ENCODE data around the gene HDAC4.

HDAC4 gene

DNA sequence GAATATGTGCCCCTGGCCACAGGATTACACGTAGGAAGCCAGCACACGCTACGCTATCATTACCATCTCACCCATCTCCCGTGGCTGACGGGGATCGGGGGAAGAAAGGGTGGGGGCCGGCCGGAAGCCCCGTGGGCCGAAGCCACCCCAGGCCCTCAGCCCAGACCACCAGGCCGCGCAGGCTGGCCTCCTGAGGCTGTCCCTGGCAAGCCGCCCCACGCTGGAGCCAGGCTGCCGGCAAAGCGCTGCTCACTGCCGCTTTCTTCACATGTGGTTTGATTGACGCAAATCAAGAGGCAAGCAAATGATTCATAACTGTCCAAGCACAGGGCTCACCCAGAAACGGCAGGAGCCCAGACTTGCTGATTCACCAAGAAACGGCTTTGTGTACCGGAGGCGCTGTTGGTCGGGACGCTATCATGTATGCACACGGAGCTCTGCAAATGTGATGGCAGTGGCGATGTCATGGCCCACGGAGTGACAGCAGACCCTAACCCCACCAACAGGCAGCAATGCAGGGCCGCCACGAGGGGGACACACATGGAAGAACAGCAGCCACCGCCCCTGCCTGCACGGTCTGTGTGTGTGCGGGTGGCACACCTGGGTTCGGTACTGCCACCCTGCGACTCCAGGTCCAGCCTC lies 125.7 kb downstream of the HDAC4 start:
- peak; percentile 88 for DNase-seq (ENCODE audit: low read depth)
- TF ChIP-seq, protein P1, sequence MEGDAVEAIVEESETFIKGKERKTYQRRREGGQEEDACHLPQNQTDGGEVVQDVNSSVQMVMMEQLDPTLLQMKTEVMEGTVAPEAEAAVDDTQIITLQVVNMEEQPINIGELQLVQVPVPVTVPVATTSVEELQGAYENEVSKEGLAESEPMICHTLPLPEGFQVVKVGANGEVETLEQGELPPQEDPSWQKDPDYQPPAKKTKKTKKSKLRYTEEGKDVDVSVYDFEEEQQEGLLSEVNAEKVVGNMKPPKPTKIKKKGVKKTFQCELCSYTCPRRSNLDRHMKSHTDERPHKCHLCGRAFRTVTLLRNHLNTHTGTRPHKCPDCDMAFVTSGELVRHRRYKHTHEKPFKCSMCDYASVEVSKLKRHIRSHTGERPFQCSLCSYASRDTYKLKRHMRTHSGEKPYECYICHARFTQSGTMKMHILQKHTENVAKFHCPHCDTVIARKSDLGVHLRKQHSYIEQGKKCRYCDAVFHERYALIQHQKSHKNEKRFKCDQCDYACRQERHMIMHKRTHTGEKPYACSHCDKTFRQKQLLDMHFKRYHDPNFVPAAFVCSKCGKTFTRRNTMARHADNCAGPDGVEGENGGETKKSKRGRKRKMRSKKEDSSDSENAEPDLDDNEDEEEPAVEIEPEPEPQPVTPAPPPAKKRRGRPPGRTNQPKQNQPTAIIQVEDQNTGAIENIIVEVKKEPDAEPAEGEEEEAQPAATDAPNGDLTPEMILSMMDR (IDR thresholded peaks at IDR 0.05; ENCODE audit: insufficient read depth, low read depth, low read length, missing control alignments) = no peak
- no peak overlapping the region for H3K4me3 ChIP-seq (ENCODE audit: low read depth, low read length)

- no peak overlapping the region for H3K4me3 ChIP-seq (ENCODE audit: low read depth, low read length)
- DNase-seq (ENCODE audit: low read depth) = no peak
Observed at GRCh38 chr2:239274391-239275043, 126.3 kb downstream of the HDAC4 start.

GRCh38 chr2:239273280-239274234 lies 127.3 kb downstream of the HDAC4 start:
- no peak overlapping the region for H3K4me3 ChIP-seq (ENCODE audit: low read depth, low read length)
- no peak for DNase-seq (ENCODE audit: low read depth)

More at GRCh38 chr2:239274391-239275043, 126.3 kb downstream of the HDAC4 start:
- TF ChIP-seq, protein P1 (IDR thresholded peaks at IDR 0.05; ENCODE audit: insufficient read depth, low read depth, low read length, missing control alignments) = no peak

GRCh38 chr2:239272626-239273025 lies 128.2 kb downstream of the HDAC4 start:
- no peak for DNase-seq (ENCODE audit: low read depth)
- TF ChIP-seq, protein P1 (IDR thresholded peaks at IDR 0.05; ENCODE audit: insufficient read depth, low read depth, low read length, missing control alignments) = no peak
- no peak overlapping the region for H3K4me3 ChIP-seq (ENCODE audit: low read depth, low read length)

More at GRCh38 chr2:239273280-239274234, 127.3 kb downstream of the HDAC4 start:
- TF ChIP-seq, protein P1 (IDR thresholded peaks at IDR 0.05; ENCODE audit: insufficient read depth, low read depth, low read length, missing control alignments) = no peak

DNA sequence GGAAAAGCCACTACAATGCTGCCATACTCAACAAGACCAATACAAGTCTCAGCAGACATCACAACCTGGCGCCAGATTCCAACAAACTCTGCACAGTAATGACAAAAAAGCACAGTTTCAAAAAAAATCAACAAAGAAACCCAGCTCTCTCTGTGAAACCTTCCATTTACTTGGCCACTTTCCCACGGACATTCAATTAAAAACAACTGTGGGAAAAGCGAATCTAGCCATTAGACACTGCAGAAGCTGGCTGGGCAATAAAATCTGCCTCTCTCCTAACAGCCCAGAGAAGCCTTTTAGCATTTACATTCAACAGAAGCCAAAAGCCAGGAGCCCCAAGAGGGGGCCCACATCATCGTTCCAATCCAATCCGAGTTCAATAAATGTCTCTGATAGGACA lies 128.9 kb downstream of the HDAC4 start:
- DNase-seq (ENCODE audit: low read depth) = no peak
- H3K4me3 ChIP-seq (ENCODE audit: low read depth, low read length) = no peak overlapping the region
- TF ChIP-seq, protein P1 (IDR thresholded peaks at IDR 0.05; ENCODE audit: insufficient read depth, low read depth, low read length, missing control alignments) = no peak

DNA sequence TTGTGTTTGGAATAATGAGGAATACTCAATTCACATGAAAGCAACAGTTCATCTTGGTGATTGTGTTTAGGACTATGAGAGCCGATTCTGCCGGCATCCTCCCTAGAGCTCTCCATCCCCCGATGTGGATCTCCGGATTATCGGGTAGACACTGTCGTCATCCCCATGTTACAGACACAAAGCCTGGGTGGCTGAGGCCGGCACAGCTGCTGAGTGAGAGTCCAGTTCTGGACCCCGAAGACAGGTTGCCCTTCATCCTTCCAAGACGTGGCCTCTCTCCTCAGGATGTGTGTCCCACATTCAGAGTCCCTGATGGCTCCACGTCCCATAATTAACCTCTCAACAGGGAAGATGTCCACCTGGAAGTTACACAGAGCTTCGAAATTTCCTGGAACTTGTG lies 129.3 kb downstream of the HDAC4 start:
- H3K4me3 ChIP-seq (ENCODE audit: low read depth, low read length) = no peak overlapping the region
- no peak for DNase-seq (ENCODE audit: low read depth)
- TF ChIP-seq, protein P1 (IDR thresholded peaks at IDR 0.05; ENCODE audit: insufficient read depth, low read depth, low read length, missing control alignments) = no peak

All from GM12865 (cell line).